GM18499 (cell line): ENCODE measurements around the gene CUEDC2.

Source experiments
- ATAC-seq: cut with Tn5 transposase; IDR thresholded peaks from one replicate; pipeline ENCODE4 v1.9.1; 2021; ENCODE audit warnings: moderate number of reproducible peaks; ENCODE audit not compliant: insufficient read depth, unreplicated experiment

The CUEDC2 gene

GRCh38 chr10:102432162-102432950 is at the start of gene CUEDC2:
Gene CUEDC2, minus strand, starts transcription at chr10:102432574. Its CDS starts 7,386 bp downstream, at chr10:102425188.
- ATAC-seq = peak; percentile 57

GRCh38 chr10:102480396-102480795 is 48.0 kb upstream of the CUEDC2 start:
- no peak for ATAC-seq

GRCh38 chr10:102479651-102480050 is 47.3 kb upstream of the CUEDC2 start:
- ATAC-seq = no peak

- ATAC-seq = no peak
Observed at GRCh38 chr10:102476466-102477141, 44.2 kb upstream of the CUEDC2 start.

GRCh38 chr10:102475451-102476040 is 43.2 kb upstream of the CUEDC2 start:
- ATAC-seq = no peak

- no peak for ATAC-seq
Observed at GRCh38 chr10:102473445-102474331, 41.3 kb upstream of the CUEDC2 start.

- no peak for ATAC-seq
Observed at GRCh38 chr10:102470579-102471546, 38.5 kb upstream of the CUEDC2 start.

- no peak for ATAC-seq
Observed at GRCh38 chr10:102468683-102469082, 36.3 kb upstream of the CUEDC2 start.

- no peak for ATAC-seq
Observed at GRCh38 chr10:102467971-102468438, 35.6 kb upstream of the CUEDC2 start.

GRCh38 chr10:102467318-102467717 is 34.9 kb upstream of the CUEDC2 start:
- no peak for ATAC-seq

GRCh38 chr10:102465466-102465865 is 33.1 kb upstream of the CUEDC2 start:
- no peak for ATAC-seq

- no peak for ATAC-seq
Observed at GRCh38 chr10:102463983-102464382, 31.6 kb upstream of the CUEDC2 start.

GRCh38 chr10:102462512-102463054 is 30.2 kb upstream of the CUEDC2 start:
- ATAC-seq = no peak

- peak; percentile 58 for ATAC-seq
Observed at GRCh38 chr10:102461187-102462054, 29.0 kb upstream of the CUEDC2 start.

GRCh38 chr10:102460836-102461186 is 28.4 kb upstream of the CUEDC2 start:
- ATAC-seq = peak; percentile 18

- no peak for ATAC-seq
Observed at GRCh38 chr10:102458656-102459055, 26.3 kb upstream of the CUEDC2 start.

GRCh38 chr10:102457591-102458150 is 25.3 kb upstream of the CUEDC2 start:
- no peak for ATAC-seq
